Embryonic facial prominence (tissue), 1 donor: Measurements from ENCODE around the gene PLS1.

Source experiments
- DNase-seq: peaks from one replicate; pipeline ENCODE4 v3.0.0-alpha.2; 2016; ENCODE audit errors: extremely low spot score

The PLS1 gene

GRCh38 chr3:142641504-142641903, 45.3 kb downstream of the PLS1 start:
- no peak for DNase-seq

- no peak for DNase-seq
Observed at GRCh38 chr3:142642956-142643355, 46.8 kb downstream of the PLS1 start.

- DNase-seq: no peak
Observed at GRCh38 chr3:142644502-142644901, 48.3 kb downstream of the PLS1 start.

GRCh38 chr3:142645236-142645793, 49.1 kb downstream of the PLS1 start:
- no peak for DNase-seq

GRCh38 chr3:142646020-142646785, 50.0 kb downstream of the PLS1 start:
- no peak for DNase-seq

GRCh38 chr3:142647856-142648255, 51.7 kb downstream of the PLS1 start:
- DNase-seq: no peak

- DNase-seq: no peak
Observed at GRCh38 chr3:142648950-142649349, 52.8 kb downstream of the PLS1 start.

GRCh38 chr3:142650001-142650693, 54.0 kb downstream of the PLS1 start:
- no peak for DNase-seq

- no peak for DNase-seq
Observed at GRCh38 chr3:142651711-142652110, 55.5 kb downstream of the PLS1 start.

- no peak for DNase-seq
Observed at GRCh38 chr3:142652826-142653292, 56.7 kb downstream of the PLS1 start.

- no peak for DNase-seq
Observed at GRCh38 chr3:142656575-142656974, 60.4 kb downstream of the PLS1 start.

GRCh38 chr3:142657033-142657432, 60.8 kb downstream of the PLS1 start:
- no peak for DNase-seq

- no peak for DNase-seq
Observed at GRCh38 chr3:142660383-142660782, 64.2 kb downstream of the PLS1 start.

- no peak for DNase-seq
Observed at GRCh38 chr3:142660893-142661292, 64.7 kb downstream of the PLS1 start.

- no peak for DNase-seq
Observed at GRCh38 chr3:142663865-142664264, 67.7 kb downstream of the PLS1 start.

- no peak for DNase-seq
Observed at GRCh38 chr3:142664311-142664710, 68.1 kb downstream of the PLS1 start.

- no peak for DNase-seq
Observed at GRCh38 chr3:142664819-142665218, 68.6 kb downstream of the PLS1 start.

GRCh38 chr3:142670120-142670519, 73.9 kb downstream of the PLS1 start:
- DNase-seq: no peak

GRCh38 chr3:142676151-142676550, 80.0 kb downstream of the PLS1 start:
- DNase-seq: no peak

- no peak for DNase-seq
Observed at GRCh38 chr3:142680710-142681109, 84.5 kb downstream of the PLS1 start.

- DNase-seq: no peak
Observed at GRCh38 chr3:142690613-142691012, 94.4 kb downstream of the PLS1 start.

GRCh38 chr3:142691527-142691926, 95.3 kb downstream of the PLS1 start:
- DNase-seq: no peak
